Fibroblast of lung (primary cell): ENCODE results near the gene EPHB1. TPM values are rescaled to one million over a fixed set of nuclear protein-coding genes. Genes with fewer than 3 reads are reported as not detected.

ENCODE experiments used
- DNase-seq, 2 donors: peaks; one replicate each; pipeline versions ENCODE4 v3.0.0 to v3.0.0-alpha.2; 2010; ENCODE audit warnings: low read depth in 2 of 2
- H2AFZ ChIP-seq: 2 replicates; pipeline ENCODE4 v1.5.1; 2012; ENCODE audit warnings: low read length, control low read depth, inconsistent platforms
- H3K27ac ChIP-seq: 2 replicates; pipeline ENCODE4 v1.5.1; 2011; ENCODE audit warnings: low read length, control low read depth; ENCODE audit not compliant: insufficient read depth
- H3K27me3 ChIP-seq: 2 replicates; pipeline ENCODE4 v1.5.1; 2011; ENCODE audit warnings: mild to moderate bottlenecking, low read length; ENCODE audit not compliant: control insufficient read depth, insufficient read depth
- H3K36me3 ChIP-seq: 2 replicates; pipeline ENCODE4 v1.5.1; 2011; ENCODE audit warnings: low read length; ENCODE audit not compliant: control insufficient read depth, insufficient read depth
- H3K4me1 ChIP-seq: 2 replicates; pipeline ENCODE4 v1.5.1; 2011; ENCODE audit warnings: low read length; ENCODE audit not compliant: control insufficient read depth, insufficient read depth; ENCODE audit errors: extremely low read depth
- H3K4me2 ChIP-seq: 2 replicates; pipeline ENCODE4 v1.5.1; 2011; ENCODE audit warnings: low read length, control low read depth; ENCODE audit not compliant: insufficient read depth; ENCODE audit errors: extremely low read depth
- H3K4me3 ChIP-seq, 4 experiments: fragments of 200-600 bp in 1 of 4; sonication (generic) in 1 of 4; replicated peaks in 1 of 4; 2 replicates each; pipeline ENCODE4 v1.5.1; 2011 to 2016; ENCODE audit warnings: low read length in 4 of 4, low read depth in 3 of 4, mild to moderate bottlenecking in 3 of 4, control low read depth in 2 of 4, inconsistent platforms in 1 of 4, mixed read lengths in 1 of 4; ENCODE audit not compliant: insufficient read depth in 1 of 4; ENCODE audit errors: control extremely low read depth in 1 of 4
- H3K79me2 ChIP-seq: 2 replicates; pipeline ENCODE4 v1.5.1; 2012; ENCODE audit warnings: mild to moderate bottlenecking, low read length, inconsistent platforms; ENCODE audit not compliant: control insufficient read depth, insufficient read depth
- H3K9ac ChIP-seq: 2 replicates; pipeline ENCODE4 v1.5.1; 2011; ENCODE audit warnings: mild to moderate bottlenecking, low read length, control low read depth; ENCODE audit not compliant: insufficient read depth
- H3K9me3 ChIP-seq: 2 replicates; pipeline ENCODE4 v1.5.1; 2012; ENCODE audit warnings: low read depth, low read length; ENCODE audit not compliant: control insufficient read depth, insufficient read depth
- H4K20me1 ChIP-seq: 2 replicates; pipeline ENCODE4 v1.5.1; 2011; ENCODE audit warnings: low read length; ENCODE audit not compliant: control insufficient read depth, insufficient read depth; ENCODE audit errors: extremely low read depth
- EZH2 ChIP-seq: IDR thresholded peaks from 2 replicates; pipeline ENCODE4 v1.5.1; 2012; ENCODE audit warnings: low read length, control low read depth, mild to moderate bottlenecking; ENCODE audit errors: missing control alignments
- polyA plus RNA-seq, 2 donors: library from polyadenylated mRNA; depleted of rRNA in 1 of 2; stranded (reverse) in 1 of 2; unstranded in 1 of 2; fragments of >200 nt; gene quantifications; 2 replicates each; pipeline ENCODE4 v1.2.1, GENCODE V29; 2011 to 2012; ENCODE audit warnings: missing spikeins in 1 of 2
- total RNA-seq: library from RNA; depleted of rRNA; stranded (reverse); fragments of >200 nt; gene quantifications from 2 replicates; pipeline ENCODE4 v1.2.1, GENCODE V29; 2014
- TF ChIP-seq, protein P1 (sequence below), 2 donors: IDR thresholded peaks in 1 of 2; conservative IDR thresholded peaks in 1 of 2; 1 replicate in 1 of 2; 2 replicates in 1 of 2; pipeline ENCODE4 v1.5.1; 2011 to 2012; ENCODE audit warnings: low read length in 2 of 2, control low read depth in 1 of 2, inconsistent platforms in 1 of 2, low read depth in 1 of 2, mild to moderate bottlenecking in 1 of 2

EPHB1 gene
- total and polyA plus RNA-seq, 2 donors (not counting 1 experiment from before 2014, with no cell fraction given), result 0.14 to 0.50 TPM

- no peaks in the 10 kb centered on the region for H3K79me2 ChIP-seq
- H3K36me3 ChIP-seq, result no peaks in the 10 kb centered on the region
- no peaks in the 10 kb centered on the region for H4K20me1 ChIP-seq
- H3K4me2 ChIP-seq, result no peak overlapping the region
- no peaks in the 10 kb centered on the region for H3K4me1 ChIP-seq
- no peak overlapping the region for H3K27ac ChIP-seq
- H2AFZ ChIP-seq, result no peak overlapping the region
- H3K4me3 ChIP-seq, result no peak overlapping the region
- no peak overlapping the region for H3K9ac ChIP-seq
- H3K27me3 ChIP-seq, result no peaks in the 10 kb centered on the region
- TF ChIP-seq, protein P1, sequence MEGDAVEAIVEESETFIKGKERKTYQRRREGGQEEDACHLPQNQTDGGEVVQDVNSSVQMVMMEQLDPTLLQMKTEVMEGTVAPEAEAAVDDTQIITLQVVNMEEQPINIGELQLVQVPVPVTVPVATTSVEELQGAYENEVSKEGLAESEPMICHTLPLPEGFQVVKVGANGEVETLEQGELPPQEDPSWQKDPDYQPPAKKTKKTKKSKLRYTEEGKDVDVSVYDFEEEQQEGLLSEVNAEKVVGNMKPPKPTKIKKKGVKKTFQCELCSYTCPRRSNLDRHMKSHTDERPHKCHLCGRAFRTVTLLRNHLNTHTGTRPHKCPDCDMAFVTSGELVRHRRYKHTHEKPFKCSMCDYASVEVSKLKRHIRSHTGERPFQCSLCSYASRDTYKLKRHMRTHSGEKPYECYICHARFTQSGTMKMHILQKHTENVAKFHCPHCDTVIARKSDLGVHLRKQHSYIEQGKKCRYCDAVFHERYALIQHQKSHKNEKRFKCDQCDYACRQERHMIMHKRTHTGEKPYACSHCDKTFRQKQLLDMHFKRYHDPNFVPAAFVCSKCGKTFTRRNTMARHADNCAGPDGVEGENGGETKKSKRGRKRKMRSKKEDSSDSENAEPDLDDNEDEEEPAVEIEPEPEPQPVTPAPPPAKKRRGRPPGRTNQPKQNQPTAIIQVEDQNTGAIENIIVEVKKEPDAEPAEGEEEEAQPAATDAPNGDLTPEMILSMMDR (conservative IDR thresholded peaks at IDR 0.05 in 1 of 2, IDR thresholded peaks at IDR 0.05 in 1 of 2; ENCODE audit: low read depth in 1 of 2, low read length in 2 of 2), result no peak
- TF ChIP-seq EZH2, result no peak
- H3K9me3 ChIP-seq, result no peaks in the 10 kb centered on the region
- DNase-seq, result no peak
Observed at GRCh38 chr3:135141160-135141559, 346.1 kb downstream of the EPHB1 start.

- no peak overlapping the region for H3K27ac ChIP-seq
- no peaks in the 10 kb centered on the region for H3K9me3 ChIP-seq
- no peaks in the 10 kb centered on the region for H3K36me3 ChIP-seq
- H3K4me1 ChIP-seq, result no peaks in the 10 kb centered on the region
- H4K20me1 ChIP-seq, result no peaks in the 10 kb centered on the region
- no peak for DNase-seq
- H3K27me3 ChIP-seq, result no peaks in the 10 kb centered on the region
- TF ChIP-seq, protein P1 (conservative IDR thresholded peaks at IDR 0.05 in 1 of 2, IDR thresholded peaks at IDR 0.05 in 1 of 2; ENCODE audit: low read depth in 1 of 2, low read length in 2 of 2), result no peak
- no peak for TF ChIP-seq EZH2
- no peak overlapping the region for H3K4me3 ChIP-seq
- no peak overlapping the region for H3K4me2 ChIP-seq
- H2AFZ ChIP-seq, result no peak overlapping the region
- H3K9ac ChIP-seq, result no peak overlapping the region
- H3K79me2 ChIP-seq, result no peaks in the 10 kb centered on the region
Observed at GRCh38 chr3:135141672-135142071, 346.6 kb downstream of the EPHB1 start.

DNA sequence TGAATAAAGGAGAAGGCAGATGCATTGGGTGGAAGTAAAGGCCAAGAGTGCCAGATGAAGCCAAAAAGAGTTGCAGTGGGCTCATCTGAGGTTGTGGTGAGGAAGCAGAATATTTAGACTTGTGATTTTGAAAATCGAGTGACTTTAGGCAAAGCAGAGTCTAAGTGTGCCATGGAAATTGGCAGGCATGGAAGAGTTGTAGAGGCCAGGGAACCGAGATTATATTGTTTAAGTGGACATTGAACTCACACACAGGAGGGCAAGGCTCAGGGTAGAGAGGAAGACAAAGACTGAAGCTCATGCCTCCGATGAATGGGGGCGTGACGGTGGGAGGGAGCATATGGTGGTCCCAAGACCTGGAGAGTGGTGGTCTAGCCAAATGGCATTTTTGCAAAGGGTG is 347.5 kb downstream of the EPHB1 start:
- no peak overlapping the region for H3K9ac ChIP-seq
- H3K36me3 ChIP-seq, result no peaks in the 10 kb centered on the region
- H3K4me1 ChIP-seq, result no peaks in the 10 kb centered on the region
- no peak overlapping the region for H3K4me2 ChIP-seq
- DNase-seq, result no peak
- no peaks in the 10 kb centered on the region for H4K20me1 ChIP-seq
- H3K4me3 ChIP-seq, result no peak overlapping the region
- no peaks in the 10 kb centered on the region for H3K9me3 ChIP-seq
- no peak for TF ChIP-seq EZH2
- TF ChIP-seq, protein P1 (conservative IDR thresholded peaks at IDR 0.05 in 1 of 2, IDR thresholded peaks at IDR 0.05 in 1 of 2; ENCODE audit: low read depth in 1 of 2, low read length in 2 of 2), result no peak
- H3K27ac ChIP-seq, result no peak overlapping the region
- no peaks in the 10 kb centered on the region for H3K79me2 ChIP-seq
- no peaks in the 10 kb centered on the region for H3K27me3 ChIP-seq
- no peak overlapping the region for H2AFZ ChIP-seq
